K562 (cell line): ENCODE results near the gene E2F7. TPM values are rescaled to one million over a fixed set of nuclear protein-coding genes. Genes with fewer than 3 reads are reported as not detected.

Experiments used
- ADNP ChIP-seq: fragments of 200-800 bp; sonication (Bioruptor generic); IDR thresholded peaks from 2 replicates; pipeline ENCODE4 v1.6.1; 2016; ENCODE audit warnings: missing genetic modification characterization, missing compliant biosample characterization
- ARHGAP35 ChIP-seq: fragments of 450-650 bp; IDR thresholded peaks from 2 replicates; pipeline ENCODE4 v1.6.1; 2018; ENCODE audit not compliant: partially characterized antibody
- CCAR2 ChIP-seq: fragments of 200-400 bp; formaldehyde crosslinking; IDR thresholded peaks from 2 replicates; pipeline ENCODE4 v1.6.1; 2017; ENCODE audit warnings: mild to moderate bottlenecking, low read depth, low read length
- GATA2 ChIP-seq: sonication (generic); formaldehyde crosslinking; IDR thresholded peaks from 2 replicates; pipeline ENCODE4 v1.4.0; 2020; ENCODE audit warnings: mild to moderate bottlenecking, missing genetic modification reagents
- GMEB1 ChIP-seq: fragments of 250-450 bp; sonication (Bioruptor Pico); IDR thresholded peaks from 2 replicates; pipeline ENCODE4 v1.4.0; 2020; ENCODE audit warnings: mild to moderate bottlenecking
- NKRF ChIP-seq: fragments of 450-650 bp; IDR thresholded peaks from 2 replicates; pipeline ENCODE4 v1.6.1; 2016; ENCODE audit warnings: borderline replicate concordance
- RUNX1 ChIP-seq: sonication (generic); IDR thresholded peaks from 2 replicates; pipeline ENCODE4 v1.6.1; 2016; ENCODE audit warnings: antibody characterized with exemption, low read depth
- SIN3B ChIP-seq: fragments of 450-650 bp; IDR thresholded peaks from 2 replicates; pipeline ENCODE4 v1.6.1; 2017; ENCODE audit warnings: low read depth, mild to moderate bottlenecking, moderate library complexity
- STAT6 ChIP-seq: sonication (generic); formaldehyde crosslinking; IDR thresholded peaks from 2 replicates; pipeline ENCODE4 v1.8.1; 2023; ENCODE audit warnings: mild to moderate bottlenecking, missing genetic modification reagents
- ZBTB40 ChIP-seq, 2 experiments: fragments of 450-650 bp in 1 of 2; sonication (generic) in 1 of 2; formaldehyde crosslinking in 1 of 2; IDR thresholded peaks; 2 replicates each; pipeline versions ENCODE4 v1.7.1 to v1.9.0; 2016 to 2022; ENCODE audit warnings: inconsistent platforms in 1 of 2, mild to moderate bottlenecking in 1 of 2, missing genetic modification reagents in 1 of 2
- ZNF778 ChIP-seq: fragments of 450-650 bp; formaldehyde crosslinking; IDR thresholded peaks from 2 replicates; pipeline ENCODE4 v1.4.0; 2020; ENCODE audit warnings: mild to moderate bottlenecking, moderate library complexity
- polyA plus RNA-seq, 8 experiments: library from polyadenylated mRNA; depleted of rRNA in 4 of 8; stranded (reverse) in 5 of 8; unstranded in 3 of 8; fragments of >200 nt; fragmentation: Nextera tagmentation in 2 of 8; fragmentation: Illumina TruSeq in 1 of 8; extraction: Ambion mirVana in 2 of 8; extraction: Trizol in 1 of 8; gene quantifications; 2 replicates each; pipeline versions ENCODE4 v1.2.1 to v1.2.3, GENCODE V29; 2011 to 2014; ENCODE audit warnings: inconsistent platforms in 1 of 8, missing spikeins in 1 of 8
- total RNA-seq, 7 experiments: library from RNA; depleted of rRNA in 6 of 7; stranded (reverse); fragments of >200 nt in 6 of 7; fragmentation: Illumina TruSeq in 2 of 7; extraction: Trizol in 2 of 7; gene quantifications; 2 replicates each; pipeline versions ENCODE4 v1.2.1 to v1.2.3, GENCODE V29; 2011 to 2021; ENCODE audit warnings: low replicate concordance in 1 of 7

The E2F7 gene
- total and polyA plus RNA-seq, 9 of the 15 experiments (the other 6 are each of a cell fraction or from before 2014, with no cell fraction given), result 3.4 to 13.6 (median 8.1) TPM

GRCh38 chr12:77065361-77066204 lies at the start of gene E2F7 (continued):
- no peak for TF ChIP-seq GMEB1 (CRISPR knock-in tag)
- TF ChIP-seq ADNP (tag), result no peak
- TF ChIP-seq RUNX1, result no peak
- TF ChIP-seq ZNF778 (CRISPR knock-in tag), result no peak
- no peak for TF ChIP-seq GATA2 (CRISPR knock-in tag)
- TF ChIP-seq SIN3B, result no peak
- no peak for TF ChIP-seq ZBTB40 (IDR thresholded peaks at IDR 0.05)
- no peak for TF ChIP-seq ZBTB40 (CRISPR knock-in tag; IDR thresholded peaks at IDR 0.05)
- TF ChIP-seq ARHGAP35, result no peak
- TF ChIP-seq NKRF, result no peak
- TF ChIP-seq CCAR2, result no peak
- no peak for TF ChIP-seq STAT6 (CRISPR knock-in tag)
